ENCODE measurements around the gene PPP1R27. TPM values are rescaled to one million over a fixed set of nuclear protein-coding genes. Genes with fewer than 3 reads are reported as not detected.

Gene PPP1R27
- polyA plus RNA-seq, 1 donor (not counting 4 experiments of a cell fraction or from before 2014, with no cell fraction given): 0.12 TPM

DNA sequence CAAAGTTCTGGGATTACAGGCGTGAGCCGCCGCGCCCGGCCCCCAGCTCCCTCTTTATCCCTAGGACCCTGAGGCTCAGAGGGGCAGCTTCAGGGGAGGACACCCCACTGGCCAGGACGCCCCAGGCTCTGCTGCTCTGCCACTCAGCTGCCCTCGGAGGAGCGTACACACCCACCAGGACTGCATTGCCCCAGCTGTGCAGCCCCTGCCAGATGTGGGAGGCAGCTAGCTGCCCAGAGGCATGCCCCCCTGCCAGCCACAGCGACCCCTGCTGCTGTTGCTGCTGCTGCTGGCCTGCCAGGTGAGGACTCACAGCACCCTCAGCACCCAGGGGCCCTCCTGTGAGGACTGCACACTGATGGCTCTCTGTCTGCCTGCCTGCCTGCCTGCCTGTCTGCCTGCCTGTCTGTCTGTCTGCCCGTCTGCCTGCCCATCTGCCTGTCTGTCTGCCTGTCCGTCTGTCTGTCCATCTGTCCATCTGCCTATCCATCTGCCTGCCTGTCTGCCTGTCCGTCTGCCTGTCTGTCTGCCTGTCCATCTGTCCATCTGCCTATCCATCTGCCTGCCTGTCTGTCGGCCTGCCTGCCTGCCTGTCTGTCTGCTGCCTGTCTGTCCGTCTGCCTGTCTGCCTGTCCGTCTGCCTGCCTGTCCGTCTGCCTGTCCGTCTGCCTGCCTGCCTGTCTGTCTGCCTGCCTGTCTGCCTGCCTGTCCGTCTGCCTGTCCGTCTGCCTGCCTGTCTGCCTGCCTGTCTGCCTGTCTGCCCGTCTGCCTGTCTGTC is 25.9 kb downstream of the PPP1R27 start:
- Histone ChIP-seq H3K79me2 (ENCODE audit: control insufficient read depth, insufficient read depth, low read length) (no peaks in the 10 kb centered on the region), H2AFZ (ENCODE audit: control insufficient read depth, low read length) (no peak overlapping the region), H3K4me1 (ENCODE audit: control insufficient read depth, extremely low read depth, insufficient read depth, low read length) (no peaks in the 10 kb centered on the region), H3K4me2 (ENCODE audit: control insufficient read depth, extremely low read depth, insufficient read depth, low read depth, low read length) (no peak overlapping the region), H3K27ac (ENCODE audit: control insufficient read depth, insufficient read depth, low read length) (no peak overlapping the region), H4K20me1 (ENCODE audit: control insufficient read depth, extremely low read depth, insufficient read depth, low read length) (no peaks in the 10 kb centered on the region), H3K4me3 (ENCODE audit: control insufficient read depth in 2 of 3, extremely low read depth in 1 of 3, insufficient read depth in 2 of 3, low read depth in 1 of 3, low read length in 3 of 3) (no peak overlapping the region), H3K27me3 (ENCODE audit: control insufficient read depth, extremely low read depth, insufficient read depth, low read length) (peaks cover 48% of the 10 kb centered on the region), H3K36me3 (ENCODE audit: control insufficient read depth in 2 of 2, extremely low read depth in 1 of 2, insufficient read depth in 2 of 2, low read length in 2 of 2) (no peaks in the 10 kb centered on the region), H3K9ac (ENCODE audit: control insufficient read depth, extremely low read depth, insufficient read depth, low read length) (no peak overlapping the region), H3K9me1 (ENCODE audit: control insufficient read depth, extremely low read depth, insufficient read depth, low read length) (no peaks in the 10 kb centered on the region), H3K9me3 (ENCODE audit: control insufficient read depth, low read depth, low read length) (no peaks in the 10 kb centered on the region)
- no peak for DNase-seq (ENCODE audit: low read depth, low spot score)
- dilution Hi-C loops (cut with MboI; ENCODE audit: extremely low pct_ligation_motif_present, low sequenced_read_pairs): no loop called here
- TF ChIP-seq EZH2 (IDR thresholded peaks at IDR 0.05; ENCODE audit: low read length): no peak
- TF ChIP-seq, protein P1, sequence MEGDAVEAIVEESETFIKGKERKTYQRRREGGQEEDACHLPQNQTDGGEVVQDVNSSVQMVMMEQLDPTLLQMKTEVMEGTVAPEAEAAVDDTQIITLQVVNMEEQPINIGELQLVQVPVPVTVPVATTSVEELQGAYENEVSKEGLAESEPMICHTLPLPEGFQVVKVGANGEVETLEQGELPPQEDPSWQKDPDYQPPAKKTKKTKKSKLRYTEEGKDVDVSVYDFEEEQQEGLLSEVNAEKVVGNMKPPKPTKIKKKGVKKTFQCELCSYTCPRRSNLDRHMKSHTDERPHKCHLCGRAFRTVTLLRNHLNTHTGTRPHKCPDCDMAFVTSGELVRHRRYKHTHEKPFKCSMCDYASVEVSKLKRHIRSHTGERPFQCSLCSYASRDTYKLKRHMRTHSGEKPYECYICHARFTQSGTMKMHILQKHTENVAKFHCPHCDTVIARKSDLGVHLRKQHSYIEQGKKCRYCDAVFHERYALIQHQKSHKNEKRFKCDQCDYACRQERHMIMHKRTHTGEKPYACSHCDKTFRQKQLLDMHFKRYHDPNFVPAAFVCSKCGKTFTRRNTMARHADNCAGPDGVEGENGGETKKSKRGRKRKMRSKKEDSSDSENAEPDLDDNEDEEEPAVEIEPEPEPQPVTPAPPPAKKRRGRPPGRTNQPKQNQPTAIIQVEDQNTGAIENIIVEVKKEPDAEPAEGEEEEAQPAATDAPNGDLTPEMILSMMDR (optimal IDR thresholded peaks at IDR 0.05 in 1 of 3, IDR thresholded peaks at IDR 0.05 in 1 of 3, conservative IDR thresholded peaks at IDR 0.05 in 1 of 3; ENCODE audit: extremely low read depth in 1 of 3, insufficient read depth in 2 of 3, low read length in 3 of 3): peak in 1 of 3 experiments; percentile 51
- no peak for FAIRE-seq

DNA sequence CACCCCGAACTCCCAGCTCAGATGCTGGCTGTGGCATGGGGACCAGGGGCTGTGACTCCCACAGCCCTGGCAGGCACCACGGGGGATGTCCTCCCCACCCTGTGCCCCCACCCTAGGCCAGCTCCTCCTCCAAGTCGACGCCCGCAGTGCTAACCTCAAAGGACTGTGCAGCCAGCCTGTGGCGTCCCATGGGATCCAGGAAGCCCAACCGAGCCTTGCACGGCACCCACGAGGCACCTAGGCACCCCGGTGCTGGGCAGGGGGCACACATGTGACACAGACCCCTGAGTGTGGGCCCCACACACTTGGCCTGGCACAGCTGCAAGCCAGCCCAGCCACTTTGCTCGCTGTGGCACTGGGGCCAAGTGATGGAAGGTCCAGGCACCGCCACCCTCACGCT is 27.0 kb downstream of the PPP1R27 start:
- TF ChIP-seq, protein P1 (optimal IDR thresholded peaks at IDR 0.05 in 1 of 3, IDR thresholded peaks at IDR 0.05 in 1 of 3, conservative IDR thresholded peaks at IDR 0.05 in 1 of 3; ENCODE audit: extremely low read depth in 1 of 3, insufficient read depth in 2 of 3, low read length in 3 of 3): no peak
- TF ChIP-seq EZH2 (IDR thresholded peaks at IDR 0.05; ENCODE audit: low read length): no peak
- H3K4me3 ChIP-seq (ENCODE audit: control insufficient read depth in 2 of 3, extremely low read depth in 1 of 3, insufficient read depth in 2 of 3, low read depth in 1 of 3, low read length in 3 of 3): no peak overlapping the region
- H3K9ac ChIP-seq (ENCODE audit: control insufficient read depth, extremely low read depth, insufficient read depth, low read length): no peak overlapping the region
- no peak overlapping the region for H3K27ac ChIP-seq (ENCODE audit: control insufficient read depth, insufficient read depth, low read length)
- H4K20me1 ChIP-seq (ENCODE audit: control insufficient read depth, extremely low read depth, insufficient read depth, low read length): no peaks in the 10 kb centered on the region
- dilution Hi-C loops (cut with MboI; ENCODE audit: extremely low pct_ligation_motif_present, low sequenced_read_pairs): no loop called here
- H3K4me2 ChIP-seq (ENCODE audit: control insufficient read depth, extremely low read depth, insufficient read depth, low read depth, low read length): no peak overlapping the region
- H3K36me3 ChIP-seq (ENCODE audit: control insufficient read depth in 2 of 2, extremely low read depth in 1 of 2, insufficient read depth in 2 of 2, low read length in 2 of 2): no peaks in the 10 kb centered on the region
- H3K9me1 ChIP-seq (ENCODE audit: control insufficient read depth, extremely low read depth, insufficient read depth, low read length): no peaks in the 10 kb centered on the region
- peaks cover 59% of the 10 kb centered on the region for H3K27me3 ChIP-seq (ENCODE audit: control insufficient read depth, extremely low read depth, insufficient read depth, low read length)
- FAIRE-seq (no peak), DNase-seq (ENCODE audit: low read depth, low spot score) (no peak)
- no peaks in the 10 kb centered on the region for H3K79me2 ChIP-seq (ENCODE audit: control insufficient read depth, insufficient read depth, low read length)
- H2AFZ ChIP-seq (ENCODE audit: control insufficient read depth, low read length): no peak overlapping the region
- no peaks in the 10 kb centered on the region for H3K4me1 ChIP-seq (ENCODE audit: control insufficient read depth, extremely low read depth, insufficient read depth, low read length)
- H3K9me3 ChIP-seq (ENCODE audit: control insufficient read depth, low read depth, low read length): no peaks in the 10 kb centered on the region

Measured in keratinocyte (primary cell).